HG02840 (cell line): Measurements from ENCODE around the gene DROSHA.
"Not testable (repeated sequence)": the region's sequence is repeated elsewhere in the genome, so short reads cannot be mapped to it uniquely, and the experiment has no call there.

ENCODE experiments used
- ATAC-seq: cut with Tn5 transposase; IDR thresholded peaks from one replicate; pipeline ENCODE4 v1.9.1; 2021; ENCODE audit warnings: mild to moderate bottlenecking, moderate library complexity, moderate number of reproducible peaks; ENCODE audit not compliant: unreplicated experiment, low FRiP score

Gene DROSHA

DNA sequence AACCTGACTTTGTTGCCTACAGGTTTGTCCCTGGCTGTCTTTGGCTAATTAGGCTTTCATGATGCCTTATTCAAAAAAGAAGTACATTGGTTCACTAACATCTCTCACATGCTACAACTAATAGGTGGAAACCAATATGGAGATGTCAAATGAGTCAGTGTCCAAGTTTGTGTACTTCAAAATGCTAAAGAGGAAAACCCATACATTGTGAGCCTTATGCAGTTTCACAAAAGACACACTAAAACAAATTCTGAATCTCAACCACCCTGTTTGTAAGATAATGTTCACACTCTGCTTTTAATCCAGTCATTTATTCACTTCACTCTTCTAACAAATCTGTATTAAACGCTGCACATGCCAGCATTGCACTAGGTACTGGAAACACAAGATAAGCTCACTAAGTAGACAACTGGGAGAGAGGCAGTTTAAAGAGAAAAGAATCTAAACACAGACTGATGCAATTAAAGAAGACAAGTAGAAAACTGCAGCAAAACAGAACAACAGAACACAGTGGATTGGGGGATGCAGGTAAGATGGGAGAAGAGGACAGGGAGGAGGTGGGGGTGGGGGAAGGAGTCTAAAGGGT lies 104.1 kb downstream of the DROSHA start:
- no peak for ATAC-seq

DNA sequence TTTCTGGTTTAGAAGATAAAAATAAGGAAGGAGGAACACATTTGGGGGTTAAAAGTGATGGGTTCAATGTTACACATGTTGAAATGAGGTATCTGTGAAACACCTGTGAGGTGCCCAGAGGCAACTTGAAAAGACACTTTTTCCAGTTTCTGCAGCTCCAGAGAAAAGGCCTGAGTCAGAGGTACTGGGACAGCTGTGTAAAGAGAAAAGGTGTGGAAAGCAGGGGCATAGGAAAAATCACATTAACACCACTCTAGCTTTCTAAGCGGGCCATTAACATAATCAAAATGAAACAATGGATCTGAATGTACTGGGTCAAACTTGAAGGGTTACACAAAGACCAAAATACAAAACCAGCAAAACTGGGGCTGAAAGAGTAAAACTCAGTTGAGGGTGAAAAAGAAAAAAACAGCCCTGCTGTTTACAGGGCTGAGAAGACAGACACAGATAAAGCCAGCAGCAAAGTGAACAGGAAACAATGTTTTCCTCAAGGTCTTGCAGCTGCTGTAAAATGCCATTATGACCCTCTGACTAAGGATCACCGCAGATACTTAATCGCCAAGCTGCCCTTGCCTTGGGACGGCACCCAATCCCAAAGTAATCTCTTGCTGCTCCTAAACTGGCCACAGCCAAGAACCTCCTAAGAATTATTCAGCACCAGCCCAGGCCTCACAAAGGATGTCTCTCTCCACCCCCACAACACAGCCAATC lies 104.7 kb downstream of the DROSHA start:
- no peak for ATAC-seq

DNA sequence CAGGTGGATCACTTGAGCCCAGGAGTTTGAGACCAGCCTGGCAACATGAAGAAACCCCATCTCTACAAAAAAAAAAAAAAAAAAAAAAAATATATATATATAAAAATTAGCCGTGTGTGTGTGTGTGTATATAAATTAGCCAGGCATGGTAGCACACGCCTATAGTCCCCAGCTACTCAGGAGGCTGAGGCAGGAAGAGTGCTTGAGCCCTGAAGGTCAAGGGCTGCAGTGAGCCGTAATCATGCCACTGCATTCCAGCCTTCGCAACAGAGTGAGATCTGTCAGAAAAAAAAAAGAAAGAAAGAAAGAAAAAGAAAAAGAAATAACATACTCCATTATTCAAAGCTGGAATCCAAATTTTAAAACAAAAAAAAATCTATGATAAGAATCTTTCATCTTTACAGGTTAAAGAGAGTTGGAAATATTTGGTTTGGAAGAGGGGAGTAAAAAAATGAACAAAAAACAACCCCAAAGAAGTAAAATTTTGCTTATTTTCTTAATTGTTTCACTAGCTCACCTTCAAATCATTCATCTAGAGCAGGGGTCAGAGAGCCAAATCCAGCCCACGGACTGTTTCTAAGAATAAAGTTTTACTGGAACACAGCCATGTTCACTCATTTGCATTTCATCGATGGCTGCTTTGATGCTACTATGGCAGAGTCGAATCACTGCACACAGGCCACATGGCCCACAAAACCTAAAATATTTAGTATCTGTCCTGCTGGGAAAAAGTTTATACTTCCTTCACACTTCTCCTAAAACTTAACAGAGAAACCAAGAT lies 109.9 kb downstream of the DROSHA start:
- no peak for ATAC-seq

DNA sequence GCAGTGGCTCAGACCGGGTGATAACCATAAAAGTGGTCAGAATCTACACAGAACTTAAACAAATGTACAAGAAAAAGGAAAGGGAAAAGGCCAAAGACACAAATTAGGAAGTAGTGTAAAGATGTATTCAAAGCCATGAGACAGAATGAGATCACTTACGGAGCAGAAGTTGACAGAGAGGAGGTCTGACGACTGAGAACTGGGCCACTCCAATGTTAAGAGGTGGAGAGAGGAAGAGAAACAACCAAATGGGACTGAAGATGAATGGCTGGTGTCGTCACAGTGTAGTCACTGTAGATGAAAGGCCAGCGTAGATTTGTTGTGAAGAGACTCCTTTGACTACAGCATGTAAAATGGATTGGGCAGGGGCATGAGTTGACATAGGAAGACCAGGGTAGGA lies 114.4 kb downstream of the DROSHA start:
- ATAC-seq, result no peak

DNA sequence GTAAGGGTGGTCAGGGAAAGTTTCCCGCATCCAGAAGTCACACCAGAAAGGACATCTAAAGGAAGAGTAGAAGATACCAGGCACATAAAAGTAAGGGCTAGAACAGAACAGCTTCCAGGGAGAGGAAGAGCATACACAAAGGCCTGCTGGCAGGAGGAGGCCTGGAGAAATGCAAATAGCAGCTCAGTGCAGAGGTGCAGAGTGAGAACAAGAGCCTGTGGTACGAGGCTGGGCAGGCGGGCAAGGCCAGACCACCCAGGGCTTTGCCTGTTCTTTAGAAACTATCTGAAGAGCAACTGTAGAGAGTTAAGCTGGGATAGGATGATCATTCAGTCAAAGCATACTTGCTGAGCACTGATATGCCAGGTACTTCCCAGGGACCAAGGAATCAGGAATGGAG lies 115.3 kb downstream of the DROSHA start:
- no peak for ATAC-seq

DNA sequence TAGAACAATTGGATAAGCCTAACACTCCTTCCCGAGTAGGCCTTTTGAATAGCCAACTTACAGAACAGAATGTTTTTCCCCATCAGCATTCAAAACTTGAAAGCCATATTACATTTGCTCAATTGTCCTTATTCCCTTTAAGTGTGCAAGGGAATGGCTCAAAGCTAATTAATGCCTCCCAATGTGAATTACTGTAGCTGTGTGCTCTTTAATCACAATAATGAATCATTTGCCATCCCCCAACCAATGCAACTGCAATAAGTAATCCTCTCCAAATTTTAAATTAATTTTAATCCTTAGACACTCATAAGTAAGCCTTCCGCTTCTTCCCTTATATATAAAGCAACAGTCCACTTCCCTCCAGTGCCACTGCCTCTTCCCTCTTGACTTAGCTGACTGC lies 115.9 kb downstream of the DROSHA start:
- ATAC-seq, result no peak

DNA sequence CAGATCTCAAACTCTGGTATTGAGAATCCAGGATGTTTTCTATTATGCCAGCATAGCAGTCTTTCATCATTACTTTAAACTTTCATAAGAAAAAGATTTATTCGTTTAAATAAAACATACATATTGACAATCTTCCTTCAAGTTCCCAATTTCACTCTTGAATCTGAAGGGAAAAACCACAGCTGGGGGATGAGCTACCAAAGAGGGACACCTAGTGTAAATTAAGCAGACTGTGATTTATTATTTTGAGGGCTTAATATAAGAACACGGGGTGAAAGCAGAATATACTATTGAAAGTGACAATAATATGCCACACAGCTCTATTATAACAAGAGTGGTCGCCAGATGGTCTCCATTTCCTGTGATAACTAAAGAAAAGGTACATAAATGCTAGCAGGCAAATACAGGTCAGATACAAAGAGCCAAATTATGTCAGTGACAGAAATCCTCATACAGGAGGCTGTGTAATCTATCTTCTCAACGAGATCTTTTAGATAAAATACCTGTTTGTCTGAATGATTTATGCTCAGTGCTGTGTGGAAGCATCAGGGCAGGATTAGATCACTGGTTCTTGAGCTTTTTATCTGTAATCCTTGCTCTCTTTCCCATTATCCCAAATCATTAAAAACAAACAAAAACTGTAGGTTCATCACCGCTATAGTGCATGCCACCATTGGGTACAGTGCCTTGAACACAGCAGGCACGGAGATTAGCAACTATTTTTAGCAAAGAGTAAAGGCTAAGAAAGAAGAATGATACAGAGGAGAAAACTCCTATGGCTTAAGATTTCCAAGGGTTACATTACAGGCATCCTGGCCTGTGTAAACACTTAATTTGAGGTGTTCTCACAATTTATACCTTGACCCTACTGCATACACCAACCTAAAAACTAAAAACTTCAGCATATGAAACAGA lies 116.6 kb downstream of the DROSHA start:
- ATAC-seq, result no peak

DNA sequence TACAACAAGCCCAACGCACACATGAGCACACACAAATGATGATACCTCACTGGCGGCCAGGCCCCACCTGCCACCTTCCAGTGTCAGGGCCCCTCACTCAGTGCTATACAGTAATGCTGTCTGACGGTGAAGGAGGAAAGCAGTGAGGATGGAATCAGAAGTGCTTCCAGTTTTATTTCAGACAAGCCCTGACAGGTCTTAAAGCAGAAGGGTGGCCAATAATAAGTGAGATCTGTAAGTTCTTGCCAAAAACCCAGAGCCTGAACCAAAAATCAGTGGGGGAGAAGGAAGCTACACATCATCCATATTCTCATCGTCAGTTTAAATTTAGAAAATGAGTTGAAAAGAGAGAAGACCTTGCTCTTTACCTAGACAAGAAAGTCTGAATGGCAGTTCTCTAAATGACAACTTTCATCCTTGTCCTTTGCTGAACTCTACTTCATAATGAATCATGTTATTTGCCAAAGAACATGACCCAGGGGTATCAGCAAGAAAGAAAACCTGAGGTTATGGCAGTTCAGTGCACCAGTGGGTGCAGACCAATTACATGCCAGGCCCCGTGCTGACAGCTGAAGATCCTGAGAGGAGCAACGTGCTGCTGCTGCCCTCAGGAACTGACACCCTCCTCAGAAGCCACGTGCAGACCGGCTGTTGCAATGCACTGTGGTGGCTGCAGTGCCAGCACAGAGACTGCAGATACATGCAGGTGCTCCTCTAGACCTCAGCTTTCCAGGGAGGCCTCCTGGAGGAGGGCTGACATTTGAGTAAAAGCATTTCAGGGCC lies 118.7 kb downstream of the DROSHA start:
- ATAC-seq, result no peak

DNA sequence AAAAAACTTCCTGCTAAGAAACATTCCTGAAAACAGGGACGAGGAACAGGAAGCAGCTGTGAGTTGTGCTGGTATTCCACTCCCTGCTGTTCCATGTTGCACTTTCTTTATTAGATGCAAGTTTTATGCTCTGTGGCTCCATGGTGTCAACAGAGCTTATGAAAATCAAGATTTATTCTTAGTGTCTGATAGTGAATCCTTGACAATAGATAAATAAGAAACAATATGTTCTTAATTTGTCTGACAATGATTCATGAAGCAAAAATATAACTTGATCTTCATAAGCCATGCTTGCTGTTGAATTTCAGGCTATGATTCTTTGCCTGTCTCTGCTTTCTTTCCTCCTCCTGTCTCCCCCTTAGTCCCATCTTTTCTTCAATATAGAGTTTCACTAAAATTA lies 119.6 kb downstream of the DROSHA start:
- no peak for ATAC-seq

DNA sequence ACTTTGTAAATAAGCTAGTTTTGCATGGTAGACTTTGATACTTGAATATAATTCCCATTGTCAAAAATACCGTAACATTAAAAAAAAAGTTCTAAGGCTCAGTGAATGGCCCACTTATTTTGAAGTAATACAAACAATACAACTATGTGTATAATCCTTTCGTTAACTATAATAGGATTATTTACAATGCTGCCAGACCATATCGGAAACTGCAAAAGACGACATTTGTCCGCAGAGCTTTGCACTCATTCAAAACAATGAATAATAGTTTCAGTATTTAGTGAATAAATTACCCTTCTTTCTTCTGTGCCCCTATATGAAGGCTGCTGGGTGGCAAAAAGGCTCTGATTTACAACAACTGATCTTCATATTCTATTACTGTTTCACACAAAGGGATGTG lies 121.8 kb downstream of the DROSHA start:
- no peak for ATAC-seq

DNA sequence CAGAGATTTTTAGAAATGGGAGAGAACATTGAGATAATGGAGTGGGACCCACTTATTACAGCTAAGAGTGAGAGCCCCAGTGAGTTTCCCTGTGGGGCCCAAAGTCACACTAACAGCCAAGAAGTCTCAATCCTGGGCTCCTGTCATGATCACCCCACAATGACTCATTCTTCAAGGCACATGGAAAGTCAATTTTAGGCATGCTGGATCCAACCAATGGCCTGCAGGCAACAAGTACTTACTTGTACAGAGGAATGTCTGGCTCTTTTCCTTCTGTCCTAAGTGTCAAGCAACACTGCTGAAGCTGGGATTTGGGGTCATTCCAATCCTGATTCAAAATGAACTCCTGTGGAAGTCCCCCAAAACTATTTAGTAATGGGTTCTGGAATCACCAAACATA lies 123.1 kb downstream of the DROSHA start:
- no peak for ATAC-seq

DNA sequence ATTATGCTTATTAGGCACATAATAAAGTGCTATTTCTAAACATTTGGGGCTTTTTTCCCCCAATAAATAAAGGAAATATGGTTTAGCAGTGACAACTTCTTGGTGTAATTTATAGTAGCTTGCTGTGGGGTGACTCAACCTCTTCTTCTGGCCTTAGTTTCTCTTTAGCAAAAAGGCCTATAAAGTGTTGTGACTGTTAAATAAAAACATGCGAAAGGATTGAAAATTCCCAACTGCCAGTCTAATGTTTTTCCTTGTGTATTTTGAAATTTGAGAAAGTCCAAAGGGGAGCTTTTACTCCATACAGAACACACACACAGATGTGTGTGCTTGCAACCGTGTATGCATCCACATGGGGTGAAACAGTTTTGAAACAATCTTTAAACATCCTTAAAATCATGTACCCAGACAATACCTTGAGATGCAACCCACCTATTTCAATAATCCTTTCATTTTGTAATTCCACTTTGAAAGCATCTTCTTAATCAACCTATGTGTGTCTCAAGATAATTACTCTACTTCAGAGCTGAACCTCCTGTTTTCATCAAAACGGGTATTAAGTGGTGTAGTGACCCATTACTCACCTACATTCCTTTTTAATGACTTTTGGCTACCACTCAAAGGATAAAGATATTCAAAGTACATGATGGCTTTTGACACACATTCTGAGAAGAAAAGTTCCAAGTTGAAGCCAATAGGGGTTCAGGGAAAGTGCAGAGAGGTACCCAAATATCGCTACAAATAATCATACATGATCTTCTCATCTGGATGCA lies 123.8 kb downstream of the DROSHA start:
- ATAC-seq, result no peak

DNA sequence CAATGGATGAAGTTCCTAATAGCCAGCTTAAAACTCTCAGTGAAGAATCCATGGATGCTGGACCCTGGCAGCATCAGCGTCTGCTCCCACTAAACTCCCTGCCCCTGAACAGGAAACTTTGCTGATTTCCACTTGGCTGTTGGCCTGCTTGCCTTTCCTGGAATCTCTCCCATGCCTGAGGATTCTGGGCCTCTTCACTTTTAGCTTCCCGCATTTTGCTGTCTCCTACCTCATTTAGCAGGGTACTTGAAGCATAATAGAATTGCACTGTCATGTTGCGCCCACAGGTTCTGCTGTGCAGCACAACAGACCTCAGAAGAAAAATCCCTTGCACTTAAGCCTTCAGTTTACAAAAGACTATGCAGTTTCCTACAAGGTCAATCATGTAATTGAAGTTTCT lies 127.6 kb downstream of the DROSHA start:
- no peak for ATAC-seq

DNA sequence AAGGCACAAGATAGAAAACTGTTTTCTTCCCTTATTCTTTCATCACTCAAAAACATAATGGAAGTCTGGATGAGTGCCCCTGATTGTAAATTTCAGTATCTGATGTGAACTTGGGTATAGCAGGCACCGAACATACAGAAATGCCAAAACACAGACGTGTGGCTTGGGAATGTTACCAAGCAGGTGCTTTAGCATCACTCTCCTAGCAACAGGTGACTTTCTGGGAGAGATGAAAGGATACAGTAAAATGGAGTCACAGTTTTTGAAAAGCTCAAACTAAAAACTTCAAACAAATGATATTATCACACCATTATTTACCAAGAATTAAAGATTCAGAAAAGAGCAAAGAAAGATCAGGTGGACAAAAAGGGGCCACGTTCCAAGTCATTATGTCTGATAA lies 130.2 kb downstream of the DROSHA start:
- no peak for ATAC-seq

DNA sequence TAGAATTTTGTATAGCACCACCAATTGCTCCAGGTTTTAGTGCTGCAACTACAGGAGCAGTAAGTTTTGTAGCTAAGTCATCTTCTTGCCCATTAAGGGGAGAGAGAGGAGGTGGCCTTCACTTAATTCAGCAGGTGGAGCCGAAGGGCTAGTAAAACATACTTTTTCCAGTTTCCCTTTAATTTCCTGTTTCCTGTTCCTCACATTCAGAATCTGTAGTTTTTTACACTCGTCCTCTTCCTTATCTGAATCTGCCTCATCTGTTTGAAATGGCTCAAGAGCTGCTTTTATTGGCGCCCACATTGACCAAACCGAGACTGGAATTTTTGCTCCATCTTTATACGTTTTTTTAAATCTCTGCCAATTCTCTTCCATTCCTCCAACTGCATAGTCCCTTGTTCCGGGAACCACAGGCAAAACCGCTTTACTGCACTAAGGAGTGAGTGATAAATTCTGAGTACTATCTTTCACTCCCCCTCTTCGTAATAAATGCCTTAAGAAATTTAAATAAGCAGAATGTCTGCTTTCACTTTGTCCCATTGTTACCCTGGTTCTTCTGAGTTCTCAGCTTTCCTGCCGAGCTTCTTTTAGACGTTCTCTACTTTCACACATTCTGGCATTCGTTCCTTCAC lies 133.9 kb downstream of the DROSHA start:
- ATAC-seq, result no peak

DNA sequence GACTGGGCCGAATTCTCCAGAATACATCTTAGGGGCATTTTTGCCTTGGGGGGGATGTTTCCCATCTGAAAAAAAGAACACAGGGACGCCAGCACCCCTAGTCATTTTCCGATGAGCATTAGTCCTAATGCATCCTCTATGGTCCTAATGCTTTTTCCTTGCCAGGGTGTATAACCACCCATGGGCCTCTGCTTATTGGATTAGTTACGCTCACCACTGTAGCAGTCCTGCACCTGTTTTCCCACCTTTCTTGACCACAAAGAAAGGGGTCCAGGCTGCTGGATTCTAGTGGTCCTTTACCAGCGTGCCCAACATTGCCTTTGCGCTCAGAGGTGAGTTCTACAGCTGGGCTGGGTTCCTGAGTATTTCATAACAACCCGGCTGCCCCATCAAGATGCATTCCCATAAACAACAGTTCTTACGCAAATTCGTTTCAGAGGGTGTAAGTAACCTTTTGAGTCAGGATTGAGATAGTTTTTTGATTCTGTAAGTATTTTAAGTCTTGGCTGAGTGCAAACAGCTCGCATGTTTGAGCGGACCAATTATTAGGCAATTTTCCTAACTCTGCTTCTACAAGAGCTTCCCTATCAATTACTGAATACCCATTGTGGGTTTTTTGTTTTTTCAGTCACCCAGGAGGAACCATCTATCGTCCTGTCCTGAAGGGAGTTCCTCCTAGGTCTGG lies 135.1 kb downstream of the DROSHA start:
- no peak for ATAC-seq

DNA sequence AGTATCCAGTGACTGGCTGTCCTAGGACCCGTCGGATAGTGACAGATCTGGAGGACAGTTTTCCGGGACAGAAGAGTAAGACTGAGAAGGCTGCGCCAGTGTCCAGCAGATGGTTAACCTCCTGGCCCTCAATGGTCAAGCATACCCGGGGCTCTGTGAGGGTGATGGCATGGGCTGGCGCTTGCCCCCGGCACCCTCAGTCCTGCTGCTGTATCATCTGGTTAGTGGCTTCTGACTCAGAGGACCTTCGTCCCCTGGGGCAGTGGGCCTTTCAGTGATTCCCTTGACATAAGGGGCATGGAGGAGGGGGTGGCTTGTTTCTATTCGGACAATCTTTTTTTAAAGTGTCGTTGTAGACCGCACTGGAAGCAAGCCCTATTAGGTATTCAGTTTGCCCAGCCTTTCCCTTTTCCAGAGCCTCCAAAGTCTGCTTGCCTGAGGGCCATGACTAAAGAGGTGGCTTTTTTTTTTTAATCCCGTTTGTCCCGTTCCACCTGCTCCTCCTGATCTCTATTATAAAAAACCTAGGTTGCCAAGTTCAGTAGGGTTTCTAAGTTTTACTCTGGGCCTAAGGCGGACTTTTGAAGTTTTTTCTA lies 136.3 kb downstream of the DROSHA start:
- not testable (repeated sequence) for ATAC-seq

DNA sequence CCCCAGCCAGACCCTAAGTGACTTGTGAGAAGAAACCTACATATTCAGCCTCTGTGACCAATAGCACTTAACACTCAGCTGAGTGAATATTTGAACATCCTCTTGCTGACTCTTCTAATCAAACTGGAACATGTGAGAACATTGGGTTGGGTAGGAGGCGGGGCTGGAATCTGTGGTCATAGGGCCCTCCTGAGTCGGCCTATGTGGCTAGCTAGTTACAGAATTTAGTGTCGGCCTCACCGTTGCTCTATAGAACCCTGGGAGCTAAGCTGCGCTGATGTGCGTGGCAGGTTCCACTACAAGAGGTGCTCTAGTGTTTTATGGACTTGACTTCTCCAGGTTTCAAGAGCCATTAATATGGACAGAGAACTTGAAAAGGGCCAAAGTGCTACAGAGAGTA lies 138.8 kb downstream of the DROSHA start:
- ATAC-seq, result no peak
